Calu3 (cell line): ENCODE data around the gene MAP1LC3C. TPM values are rescaled to one million over a fixed set of nuclear protein-coding genes. Genes with fewer than 3 reads are reported as not detected.

Source experiments
- BruUV-seq: library from RNA; stranded (reverse); fragments of 400-500 nt; replicated peaks from 2 replicates; lab custom pipeline; 2021; lab: Mats Ljungman, UMichigan
- CTCF ChIA-PET: fragments of 300-600 bp; sonication (Branson Sonifier 250); formaldehyde crosslinking; loops from one replicate; lab custom pipeline; 2022; ENCODE audit warnings: antibody characterized with exemption; lab: Charles Lee
- DNase-seq: peaks from one replicate; pipeline ENCODE4 v3.0.0; 2022
- H3K27ac Mint-ChIP-seq: one replicate; pipeline ENCODE4 v1.8.0; 2022; ENCODE audit warnings: mixed read lengths; ENCODE audit not compliant: unreplicated experiment
- H3K27me3 Mint-ChIP-seq: one replicate; pipeline ENCODE4 v1.8.0; 2022; ENCODE audit warnings: mixed read lengths; ENCODE audit not compliant: unreplicated experiment
- H3K36me3 Mint-ChIP-seq: one replicate; pipeline ENCODE4 v1.8.0; 2022; ENCODE audit warnings: mild to moderate bottlenecking, moderate library complexity, mixed read lengths; ENCODE audit not compliant: insufficient read depth, unreplicated experiment
- H3K4me1 Mint-ChIP-seq: one replicate; pipeline ENCODE4 v1.8.0; 2022; ENCODE audit warnings: mild to moderate bottlenecking, low read depth, mixed read lengths; ENCODE audit not compliant: unreplicated experiment
- H3K4me3 Mint-ChIP-seq: one replicate; pipeline ENCODE4 v1.8.0; 2022; ENCODE audit warnings: mild to moderate bottlenecking, low read depth, moderate library complexity, mixed read lengths; ENCODE audit not compliant: unreplicated experiment
- H3K9me3 Mint-ChIP-seq: one replicate; pipeline ENCODE4 v1.8.0; 2022; ENCODE audit warnings: low read depth, mixed read lengths; ENCODE audit not compliant: unreplicated experiment
- CTCF ChIP-seq: fragments of 200-600 bp; IDR thresholded peaks from one replicate; pipeline ENCODE4 v1.8.0; 2022; ENCODE audit warnings: antibody characterized with exemption; ENCODE audit not compliant: unreplicated experiment
- intact Hi-C: fragments of 100-400 bp; cut with micrococcal nuclease; formaldehyde crosslinking; loops from one replicate; pipeline ENCODE4 v1.10.0; 2022; ENCODE audit not compliant: unreplicated experiment
- total RNA-seq: library from RNA; stranded (reverse); gene quantifications from 2 replicates; pipeline ENCODE4 v1.2.3, GENCODE V29; 2022

The MAP1LC3C gene
- total RNA-seq, 1 experiment from 2014 or later = not detected

DNA sequence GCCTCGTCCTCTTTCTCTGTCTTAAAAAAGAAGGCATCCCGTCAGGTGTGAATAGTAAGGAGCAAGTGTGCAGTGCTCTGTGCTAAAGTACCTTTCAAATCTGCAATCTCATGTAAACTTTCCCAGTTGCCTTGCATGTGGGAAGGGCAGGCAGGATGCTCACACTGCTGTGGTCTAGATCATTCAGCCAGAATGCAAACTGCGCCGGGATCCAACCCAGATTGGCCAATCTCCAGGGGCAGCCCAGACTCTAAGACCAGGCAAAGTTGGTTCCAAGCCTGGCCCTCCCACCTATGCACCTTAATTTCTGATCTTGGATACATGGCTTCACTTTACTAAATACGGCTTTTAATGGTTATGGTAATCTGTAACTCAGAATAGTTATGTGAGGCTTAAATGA lies 3.2 kb upstream of the MAP1LC3C start:
- H3K27me3 Mint-ChIP-seq = no peaks in the 10 kb centered on the region
- CTCF ChIA-PET = no interaction called here
- H3K4me3 Mint-ChIP-seq = no peak overlapping the region
- no peak for TF ChIP-seq CTCF
- peaks cover 9% of the 10 kb centered on the region for H3K4me1 Mint-ChIP-seq
- H3K36me3 Mint-ChIP-seq = no peaks in the 10 kb centered on the region
- no peak overlapping the region for H3K27ac Mint-ChIP-seq
- no TSS peak for BruUV-seq
- no peaks in the 10 kb centered on the region for H3K9me3 Mint-ChIP-seq
- no peak for DNase-seq
- intact Hi-C loops = no loop called here

DNA sequence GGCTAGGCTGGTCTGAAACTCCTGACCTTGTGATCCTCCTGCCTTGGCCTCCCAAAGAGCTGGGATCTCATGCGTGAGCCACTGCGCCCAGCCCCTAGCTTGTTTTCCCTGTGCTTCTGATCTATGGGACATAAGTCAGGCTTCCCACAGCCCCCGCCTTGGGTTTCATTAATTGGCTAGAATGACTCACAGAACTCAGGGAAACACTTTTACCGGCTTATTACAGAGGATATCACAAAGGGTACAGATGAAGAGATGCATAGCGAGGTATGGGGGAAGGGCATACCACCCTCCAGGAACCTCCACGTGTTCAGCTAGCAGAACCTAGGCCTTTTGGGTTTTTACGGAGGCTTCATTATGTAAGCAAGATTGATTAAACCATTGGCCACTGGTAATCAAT lies 1.5 kb upstream of the MAP1LC3C start:
- no peak for TF ChIP-seq CTCF
- no TSS peak for BruUV-seq
- no peak for DNase-seq
- Mint-ChIP-seq H3K27me3 (no peaks in the 10 kb centered on the region), H3K4me3 (no peak overlapping the region), H3K4me1 (peaks cover 9% of the 10 kb centered on the region), H3K36me3 (no peaks in the 10 kb centered on the region), H3K27ac (no peak overlapping the region), H3K9me3 (no peaks in the 10 kb centered on the region)
- CTCF ChIA-PET = no interaction called here
- intact Hi-C loops = no loop called here

DNA sequence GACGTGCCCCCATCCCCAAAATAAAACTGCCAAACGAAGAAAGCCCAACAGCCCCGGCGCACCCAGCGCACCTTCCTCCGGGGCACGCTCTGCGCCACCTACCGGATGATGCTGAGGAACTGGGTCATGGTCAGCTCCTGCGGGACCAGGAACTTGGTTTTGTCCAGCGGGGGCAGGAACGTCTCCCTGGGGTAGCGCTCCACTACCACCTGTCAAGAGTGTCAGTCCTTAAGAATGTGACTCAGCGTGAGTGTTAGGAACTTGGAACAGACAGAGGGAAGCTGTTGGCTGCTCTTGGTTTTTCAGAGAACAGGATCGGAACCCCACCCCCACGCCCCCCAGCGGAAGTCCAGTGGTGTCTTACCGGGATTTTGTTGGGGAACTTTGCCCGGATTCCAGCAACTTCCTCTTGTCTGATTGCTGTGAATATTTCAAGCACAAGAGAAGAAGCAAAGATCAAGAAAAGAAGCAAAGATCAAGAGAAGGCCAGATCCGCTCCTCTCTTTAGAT lies 431 bp downstream of the MAP1LC3C start:
- no peaks in the 10 kb centered on the region for H3K9me3 Mint-ChIP-seq
- H3K27ac Mint-ChIP-seq = no peak overlapping the region
- TF ChIP-seq CTCF = peak; percentile 62
- no peak overlapping the region for H3K4me3 Mint-ChIP-seq
- peaks cover 9% of the 10 kb centered on the region for H3K4me1 Mint-ChIP-seq
- intact Hi-C loops = no loop called here
- no peaks in the 10 kb centered on the region for H3K27me3 Mint-ChIP-seq
- no TSS peak for BruUV-seq
- CTCF ChIA-PET = interaction anchor here (0.6 to 1.6 kb wide), 6 partner anchors 8 to 133 kb away, joined by 3 to 6 read pairs (median 3); no protein-coding TSS in a partner anchor
- peak; percentile 72 for DNase-seq
- H3K36me3 Mint-ChIP-seq = no peaks in the 10 kb centered on the region

- intact Hi-C loops = no loop called here
- peaks cover 9% of the 10 kb centered on the region for H3K4me1 Mint-ChIP-seq
- no TSS peak for BruUV-seq
- CTCF ChIA-PET = interaction anchor here (0.6 to 0.7 kb wide), 2 partner anchors 99 to 984 kb away, joined by 3 to 4 read pairs; no protein-coding TSS in a partner anchor
- DNase-seq = no peak
- no peaks in the 10 kb centered on the region for H3K9me3 Mint-ChIP-seq
- H3K36me3 Mint-ChIP-seq = no peaks in the 10 kb centered on the region
- no peak overlapping the region for H3K27ac Mint-ChIP-seq
- H3K27me3 Mint-ChIP-seq = no peaks in the 10 kb centered on the region
- TF ChIP-seq CTCF = no peak
- H3K4me3 Mint-ChIP-seq = no peak overlapping the region
These were observed 1.4 kb downstream of the MAP1LC3C start for GRCh38 chr1:241997401-241997998.
